ENCODE data around the gene ZRANB1. TPM values are rescaled to one million over a fixed set of nuclear protein-coding genes. Genes with fewer than 3 reads are reported as not detected.

ZRANB1 gene
- total RNA-seq, 1 donor from 2014 or later, result 24.5 TPM

GRCh38 chr10:124999433-125000365 is 57.8 kb downstream of the ZRANB1 start:
- peak; percentile 59 for DNase-seq (ENCODE audit: extremely low spot score, unreplicated experiment)
- Mint-ChIP-seq H3K4me1 (ENCODE audit: unreplicated experiment) (no peaks in the 10 kb centered on the region), H3K27ac (no peak overlapping the region), H3K4me3 (no peak overlapping the region), H3K36me3 (peaks cover 5% of the 10 kb centered on the region), H3K9me3 (no peaks in the 10 kb centered on the region), H3K27me3 (no peaks in the 10 kb centered on the region)
- TF ChIP-seq, protein P1, sequence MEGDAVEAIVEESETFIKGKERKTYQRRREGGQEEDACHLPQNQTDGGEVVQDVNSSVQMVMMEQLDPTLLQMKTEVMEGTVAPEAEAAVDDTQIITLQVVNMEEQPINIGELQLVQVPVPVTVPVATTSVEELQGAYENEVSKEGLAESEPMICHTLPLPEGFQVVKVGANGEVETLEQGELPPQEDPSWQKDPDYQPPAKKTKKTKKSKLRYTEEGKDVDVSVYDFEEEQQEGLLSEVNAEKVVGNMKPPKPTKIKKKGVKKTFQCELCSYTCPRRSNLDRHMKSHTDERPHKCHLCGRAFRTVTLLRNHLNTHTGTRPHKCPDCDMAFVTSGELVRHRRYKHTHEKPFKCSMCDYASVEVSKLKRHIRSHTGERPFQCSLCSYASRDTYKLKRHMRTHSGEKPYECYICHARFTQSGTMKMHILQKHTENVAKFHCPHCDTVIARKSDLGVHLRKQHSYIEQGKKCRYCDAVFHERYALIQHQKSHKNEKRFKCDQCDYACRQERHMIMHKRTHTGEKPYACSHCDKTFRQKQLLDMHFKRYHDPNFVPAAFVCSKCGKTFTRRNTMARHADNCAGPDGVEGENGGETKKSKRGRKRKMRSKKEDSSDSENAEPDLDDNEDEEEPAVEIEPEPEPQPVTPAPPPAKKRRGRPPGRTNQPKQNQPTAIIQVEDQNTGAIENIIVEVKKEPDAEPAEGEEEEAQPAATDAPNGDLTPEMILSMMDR (conservative IDR thresholded peaks at IDR 0.05), result no peak

- peak; percentile 62 for DNase-seq (ENCODE audit: extremely low spot score, unreplicated experiment)
- Mint-ChIP-seq H3K27ac (peak overlapping the region; percentile 50), H3K36me3 (peaks cover 5% of the 10 kb centered on the region), H3K9me3 (no peaks in the 10 kb centered on the region), H3K4me3 (no peak overlapping the region), H3K27me3 (no peaks in the 10 kb centered on the region), H3K4me1 (ENCODE audit: unreplicated experiment) (no peaks in the 10 kb centered on the region)
- TF ChIP-seq, protein P1 (conservative IDR thresholded peaks at IDR 0.05), result peak; percentile 45
Observed at GRCh38 chr10:125000366-125001312, 58.7 kb downstream of the ZRANB1 start.

GRCh38 chr10:125001313-125002046 is 59.6 kb downstream of the ZRANB1 start:
- TF ChIP-seq, protein P1 (conservative IDR thresholded peaks at IDR 0.05), result no peak
- Mint-ChIP-seq H3K27me3 (no peaks in the 10 kb centered on the region), H3K36me3 (peaks cover 7% of the 10 kb centered on the region), H3K9me3 (no peaks in the 10 kb centered on the region), H3K4me1 (ENCODE audit: unreplicated experiment) (peaks cover 3% of the 10 kb centered on the region), H3K27ac (no peak overlapping the region), H3K4me3 (no peak overlapping the region)
- DNase-seq (ENCODE audit: extremely low spot score, unreplicated experiment), result peak; percentile 66

GRCh38 chr10:125002047-125002422 is 60.1 kb downstream of the ZRANB1 start:
- Mint-ChIP-seq H3K27me3 (no peaks in the 10 kb centered on the region), H3K4me3 (no peak overlapping the region), H3K9me3 (no peaks in the 10 kb centered on the region), H3K4me1 (ENCODE audit: unreplicated experiment) (peaks cover 9% of the 10 kb centered on the region), H3K27ac (no peak overlapping the region), H3K36me3 (peaks cover 8% of the 10 kb centered on the region)
- TF ChIP-seq, protein P1 (conservative IDR thresholded peaks at IDR 0.05), result no peak
- DNase-seq (ENCODE audit: extremely low spot score, unreplicated experiment), result no peak
